Transverse colon (tissue), 4 donors: ENCODE data around the gene SARDH. TPM values are rescaled to one million over a fixed set of nuclear protein-coding genes. Genes with fewer than 3 reads are reported as not detected.

Experiments used
- DNase-seq: peaks from one replicate; pipeline ENCODE4 v3.0.0-alpha.2; 2019
- H3K27ac ChIP-seq, 4 donors: fragments of 200-600 bp; sonication (generic); 2 replicates each; pipeline ENCODE4 v1.5.1; 2016 to 2018; ENCODE audit warnings: inconsistent platforms in 4 of 4
- H3K27me3 ChIP-seq: fragments of 200-600 bp; sonication (generic); 2 replicates; pipeline ENCODE4 v1.5.1; 2017; ENCODE audit warnings: inconsistent platforms
- H3K36me3 ChIP-seq, 4 donors: fragments of 200-600 bp; sonication (generic); 2 replicates each; pipeline ENCODE4 v1.5.1; 2017 to 2019; ENCODE audit warnings: inconsistent platforms in 4 of 4
- H3K4me1 ChIP-seq, 4 donors: fragments of 200-600 bp; sonication (generic); 2 replicates each; pipeline ENCODE4 v1.5.1; 2017 to 2020; ENCODE audit warnings: inconsistent platforms in 4 of 4
- H3K4me3 ChIP-seq, 4 donors: fragments of 200-600 bp; sonication (generic); 1 replicate in 1 of 4; 2 replicates in 3 of 4; pipeline versions ENCODE4 v1.5.1 to v1.6.1; 2017 to 2019; ENCODE audit warnings: inconsistent platforms in 4 of 4
- H3K9me3 ChIP-seq, 2 donors: fragments of 200-600 bp; sonication (generic); 2 replicates each; pipeline ENCODE4 v1.5.1; 2017 to 2019; ENCODE audit warnings: inconsistent platforms in 2 of 2
- EP300 ChIP-seq: sonication (generic); formaldehyde crosslinking; IDR thresholded peaks from one replicate; pipeline ENCODE4 v1.6.1; 2017; ENCODE audit warnings: antibody characterized with exemption, low read depth
- POLR2A ChIP-seq: fragments of 450-650 bp; IDR thresholded peaks from one replicate; pipeline ENCODE4 v1.6.1; 2016; ENCODE audit warnings: antibody characterized with exemption, mild to moderate bottlenecking, moderate library complexity
- POLR2AphosphoS5 ChIP-seq, 3 donors: sonication (generic); formaldehyde crosslinking; IDR thresholded peaks; one replicate each; pipeline ENCODE4 v1.6.1; 2016; ENCODE audit warnings: antibody characterized with exemption in 3 of 3
- WGBS, 2 donors: methylation state at CpG; one replicate each; pipeline ENCODE4 v1.1.5; 2018; ENCODE audit warnings: low coverage in 1 of 2; 5-methylcytosine and 5-hydroxymethylcytosine counted together
- in situ Hi-C, 4 donors: fragments of 200-750 bp; cut with MboI; loops; one replicate each; pipeline versions ENCODE4 v1.15.0 to v1.15.1; 2017; ENCODE audit warnings: low sequenced_read_pairs in 3 of 4, low pct_ligation_motif_present in 1 of 4, low pct_unique_long_range_greater_than_20kb in 1 of 4
- intact Hi-C: fragments of 100-400 bp; cut with DNase I; formaldehyde crosslinking; loops from one replicate; pipeline ENCODE4 v1.15.1; 2023; ENCODE audit warnings: low total_unique reads
- total RNA-seq, 4 donors: library from RNA; depleted of rRNA; stranded (reverse); fragments of >200 nt; gene quantifications; one replicate each; pipeline ENCODE4 v1.1.0, GENCODE V29; 2016
- TF ChIP-seq, protein P1 (sequence below), 5 experiments: fragments of 200-600 bp in 3 of 5; fragments of 450-650 bp in 2 of 5; sonication (generic) in 3 of 5; IDR thresholded peaks; 1 replicate in 2 of 5; 2 replicates in 3 of 5; pipeline ENCODE4 v1.5.1; 2016 to 2017; ENCODE audit warnings: antibody characterized with exemption in 5 of 5, inconsistent platforms in 3 of 5, mild to moderate bottlenecking in 2 of 5, moderate library complexity in 1 of 5

The SARDH gene, protein sequence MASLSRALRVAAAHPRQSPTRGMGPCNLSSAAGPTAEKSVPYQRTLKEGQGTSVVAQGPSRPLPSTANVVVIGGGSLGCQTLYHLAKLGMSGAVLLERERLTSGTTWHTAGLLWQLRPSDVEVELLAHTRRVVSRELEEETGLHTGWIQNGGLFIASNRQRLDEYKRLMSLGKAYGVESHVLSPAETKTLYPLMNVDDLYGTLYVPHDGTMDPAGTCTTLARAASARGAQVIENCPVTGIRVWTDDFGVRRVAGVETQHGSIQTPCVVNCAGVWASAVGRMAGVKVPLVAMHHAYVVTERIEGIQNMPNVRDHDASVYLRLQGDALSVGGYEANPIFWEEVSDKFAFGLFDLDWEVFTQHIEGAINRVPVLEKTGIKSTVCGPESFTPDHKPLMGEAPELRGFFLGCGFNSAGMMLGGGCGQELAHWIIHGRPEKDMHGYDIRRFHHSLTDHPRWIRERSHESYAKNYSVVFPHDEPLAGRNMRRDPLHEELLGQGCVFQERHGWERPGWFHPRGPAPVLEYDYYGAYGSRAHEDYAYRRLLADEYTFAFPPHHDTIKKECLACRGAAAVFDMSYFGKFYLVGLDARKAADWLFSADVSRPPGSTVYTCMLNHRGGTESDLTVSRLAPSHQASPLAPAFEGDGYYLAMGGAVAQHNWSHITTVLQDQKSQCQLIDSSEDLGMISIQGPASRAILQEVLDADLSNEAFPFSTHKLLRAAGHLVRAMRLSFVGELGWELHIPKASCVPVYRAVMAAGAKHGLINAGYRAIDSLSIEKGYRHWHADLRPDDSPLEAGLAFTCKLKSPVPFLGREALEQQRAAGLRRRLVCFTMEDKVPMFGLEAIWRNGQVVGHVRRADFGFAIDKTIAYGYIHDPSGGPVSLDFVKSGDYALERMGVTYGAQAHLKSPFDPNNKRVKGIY
- 1 to 10 TPM in 1 of 4 donors, under 1 TPM in 2, not detected in 1; 0.68 to 1.1 (median 0.95) TPM for total RNA-seq

DNA sequence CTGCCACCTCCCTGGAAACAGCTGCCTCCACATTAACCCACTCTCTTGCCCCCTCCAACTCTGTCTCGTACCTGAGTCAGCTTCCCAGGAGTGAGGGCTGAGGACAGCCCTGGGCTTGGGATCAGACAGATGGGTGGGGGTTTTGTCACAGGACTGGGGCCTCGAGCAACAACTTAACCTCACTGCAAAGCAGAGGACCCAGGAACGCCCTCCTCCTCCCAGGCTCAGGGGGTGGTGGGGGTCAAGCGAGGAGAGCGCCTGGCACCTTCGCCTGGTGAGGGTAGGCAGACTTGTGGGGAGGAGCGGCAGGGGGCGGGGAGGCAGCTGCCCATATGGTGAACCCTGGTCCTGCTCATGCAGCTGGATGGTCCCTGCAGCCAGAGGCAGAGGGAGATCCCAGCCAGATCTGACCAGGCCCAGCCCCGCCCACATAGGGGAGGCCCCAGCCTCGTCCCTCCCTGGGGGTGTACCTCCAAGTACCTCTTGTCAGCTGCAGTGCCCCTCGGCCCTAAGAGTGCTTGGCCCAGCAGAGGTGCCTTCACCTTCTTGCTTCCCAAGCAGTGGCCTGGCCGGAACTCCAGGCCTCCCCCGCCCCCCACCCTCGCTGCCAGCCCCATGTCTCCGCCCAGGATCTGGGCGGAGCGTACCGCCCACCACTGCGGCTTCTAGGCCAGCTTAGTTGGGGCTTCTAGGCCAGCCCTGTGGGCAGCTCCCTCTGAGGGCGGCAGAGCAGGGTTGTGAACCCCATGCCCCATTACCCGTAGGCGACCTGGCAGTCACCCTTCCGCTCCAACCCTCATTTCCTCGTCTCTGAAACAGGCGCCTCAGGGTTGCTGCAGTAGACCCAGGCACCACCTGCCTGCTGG, at the start of gene SARDH:
Gene SARDH (minus strand): TSS at position 579 of the 866 bp plus-strand sequence. CDS start 4,179 bp downstream, outside the sequence.
- H3K4me3 ChIP-seq: peak within 1 kb of the TSS in 3 of 4 donors; percentile 24 to 51 (median 29)
- 28% methylated on average over 21 of the region's 25 CpGs; no CpG with 5 or more reads in 1 of the 2 donors for WGBS, 2 donors
- TF ChIP-seq, protein P1, sequence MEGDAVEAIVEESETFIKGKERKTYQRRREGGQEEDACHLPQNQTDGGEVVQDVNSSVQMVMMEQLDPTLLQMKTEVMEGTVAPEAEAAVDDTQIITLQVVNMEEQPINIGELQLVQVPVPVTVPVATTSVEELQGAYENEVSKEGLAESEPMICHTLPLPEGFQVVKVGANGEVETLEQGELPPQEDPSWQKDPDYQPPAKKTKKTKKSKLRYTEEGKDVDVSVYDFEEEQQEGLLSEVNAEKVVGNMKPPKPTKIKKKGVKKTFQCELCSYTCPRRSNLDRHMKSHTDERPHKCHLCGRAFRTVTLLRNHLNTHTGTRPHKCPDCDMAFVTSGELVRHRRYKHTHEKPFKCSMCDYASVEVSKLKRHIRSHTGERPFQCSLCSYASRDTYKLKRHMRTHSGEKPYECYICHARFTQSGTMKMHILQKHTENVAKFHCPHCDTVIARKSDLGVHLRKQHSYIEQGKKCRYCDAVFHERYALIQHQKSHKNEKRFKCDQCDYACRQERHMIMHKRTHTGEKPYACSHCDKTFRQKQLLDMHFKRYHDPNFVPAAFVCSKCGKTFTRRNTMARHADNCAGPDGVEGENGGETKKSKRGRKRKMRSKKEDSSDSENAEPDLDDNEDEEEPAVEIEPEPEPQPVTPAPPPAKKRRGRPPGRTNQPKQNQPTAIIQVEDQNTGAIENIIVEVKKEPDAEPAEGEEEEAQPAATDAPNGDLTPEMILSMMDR (IDR thresholded peaks at IDR 0.05): no peak
- TF ChIP-seq EP300 (no peak), POLR2A (no peak), POLR2AphosphoS5 (IDR thresholded peaks at IDR 0.05) (no peak)
- in situ Hi-C loops (no loop called here), intact Hi-C loops (no loop called here)
- DNase-seq: peak; percentile 52
- H3K36me3 ChIP-seq: no peaks in the 10 kb centered on the region
- no peaks in the 10 kb centered on the region for H3K27me3 ChIP-seq
- peak within 1 kb of the TSS in 1 of 4 donors; percentile 14 for H3K27ac ChIP-seq
- peaks cover 0 to 15% (median 10%) of the 10 kb centered on the region in 4 donors for H3K4me1 ChIP-seq
- no peaks in the 10 kb centered on the region for H3K9me3 ChIP-seq

DNA sequence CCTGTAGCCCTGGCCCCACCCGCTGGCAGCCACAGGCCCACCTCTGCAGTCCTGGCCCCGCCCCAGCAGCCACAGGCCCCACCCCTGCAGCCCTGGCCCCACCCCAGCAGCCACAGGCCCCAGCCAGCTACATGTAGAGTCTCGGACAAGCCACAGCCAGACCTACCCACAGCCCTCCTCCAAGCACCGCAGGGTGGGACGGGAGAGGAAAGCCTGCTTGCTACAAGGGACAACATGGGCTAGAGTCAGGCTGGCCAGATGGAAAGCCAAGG, 49.5 kb upstream of the SARDH start:
- 39% methylated on average over 5 of the region's 5 CpGs; no CpG with 5 or more reads in 1 of the 2 donors for WGBS, 2 donors
- TF ChIP-seq POLR2A (no peak), POLR2AphosphoS5 (IDR thresholded peaks at IDR 0.05) (no peak), EP300 (no peak)
- TF ChIP-seq, protein P1 (IDR thresholded peaks at IDR 0.05): no peak
- Histone ChIP-seq H3K36me3 (no peaks in the 10 kb centered on the region), H3K27me3 (no peaks in the 10 kb centered on the region), H3K4me3 (no peak overlapping the region), H3K27ac (peak overlapping the region in 1 of 4 donors; percentile 71), H3K4me1 (peaks cover 4 to 29% (median 24%) of the 10 kb centered on the region in 4 donors), H3K9me3 (no peaks in the 10 kb centered on the region)
- intact Hi-C loops (no loop called here), in situ Hi-C loops (loop anchor here in 2 of 4 donors (5.0 to 25.0 kb wide), 2 partner anchors 210 to 325 kb away; no protein-coding TSS in a partner anchor)
- peak; percentile 77 for DNase-seq

DNA sequence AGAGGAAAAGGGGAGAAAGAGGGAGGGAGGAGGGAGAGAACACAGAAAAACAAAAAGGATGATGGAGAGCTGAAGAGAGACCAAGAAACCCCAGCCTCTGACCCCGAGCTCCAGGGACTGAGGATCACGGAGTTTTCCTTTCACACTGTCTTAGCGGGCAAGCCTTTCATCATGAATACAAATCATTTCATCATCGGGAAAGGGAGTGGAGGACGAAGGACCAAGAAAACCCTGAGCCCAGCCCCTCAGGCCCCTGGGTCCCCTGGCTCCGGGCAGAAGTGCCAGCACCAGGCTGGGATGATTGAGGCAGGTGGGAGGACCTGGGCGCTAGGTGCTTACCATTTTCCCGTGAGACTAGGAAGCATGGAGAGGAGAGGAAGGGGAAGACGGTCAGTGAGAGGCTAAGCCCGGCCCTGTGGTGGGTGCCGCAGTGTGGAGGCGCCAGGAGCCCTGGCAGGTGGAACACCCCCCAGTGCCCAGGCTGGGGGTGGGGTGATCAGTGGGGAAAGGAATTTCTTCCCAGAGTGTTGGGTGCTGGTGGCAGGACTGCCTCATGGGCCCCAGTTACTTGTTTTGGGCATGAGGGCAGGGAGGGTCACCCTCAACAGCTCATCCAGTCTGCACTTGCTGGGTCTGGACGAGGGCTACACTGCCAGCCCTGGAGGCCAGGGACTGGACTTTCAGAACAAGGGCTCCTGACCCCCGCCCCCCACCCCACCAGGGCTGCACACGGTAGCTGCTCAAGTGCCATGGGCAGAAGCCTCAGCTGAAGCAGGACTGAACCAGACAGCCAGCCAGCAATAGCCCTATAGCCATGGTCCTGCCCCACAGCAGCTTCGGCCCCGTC, 49.0 kb upstream of the SARDH start:
- Histone ChIP-seq H3K4me1 (peaks cover 4 to 29% (median 24%) of the 10 kb centered on the region in 4 donors), H3K36me3 (no peaks in the 10 kb centered on the region), H3K27ac (no peak overlapping the region), H3K9me3 (no peaks in the 10 kb centered on the region), H3K4me3 (no peak overlapping the region), H3K27me3 (no peaks in the 10 kb centered on the region)
- in situ Hi-C loops: loop anchor here in 2 of 4 donors (5.0 to 25.0 kb wide), 2 partner anchors 210 to 325 kb away; no protein-coding TSS in a partner anchor
- intact Hi-C loops: no loop called here
- 76 to 85% methylated on average over 5 to 15 of the region's 17 CpGs for WGBS, 2 donors
- DNase-seq: no peak
- TF ChIP-seq POLR2AphosphoS5 (IDR thresholded peaks at IDR 0.05): no peak

DNA sequence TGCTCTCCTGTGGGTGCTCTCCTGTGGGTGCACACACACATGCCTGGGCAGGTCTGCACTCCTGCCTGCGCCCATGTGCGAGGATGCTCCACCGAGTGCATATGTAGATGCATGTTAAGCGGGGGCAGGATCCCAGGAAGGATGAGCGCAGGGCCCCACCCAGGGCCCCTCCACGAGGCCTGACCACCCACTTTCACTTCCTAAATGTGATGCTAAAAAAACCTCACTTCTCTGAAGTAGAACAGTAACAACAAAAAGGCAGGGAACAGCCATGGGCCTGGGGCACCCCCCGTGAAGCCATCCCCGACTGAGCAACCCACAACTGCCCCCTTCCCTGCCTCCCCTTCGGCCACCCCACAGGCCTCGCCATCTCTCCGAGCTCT, 48.2 kb upstream of the SARDH start:
- in situ Hi-C loops: loop anchor here in 2 of 4 donors (5.0 to 25.0 kb wide), 2 partner anchors 211 to 326 kb away; no protein-coding TSS in a partner anchor
- whole genome bisulfite sequencing, 2 donors: 81% methylated on average over 11 of the region's 11 CpGs; no CpG with 5 or more reads in 1 of the 2 donors
- no peaks in the 10 kb centered on the region for H3K27me3 ChIP-seq
- TF ChIP-seq, protein P1 (IDR thresholded peaks at IDR 0.05): no peak
- no peak for TF ChIP-seq POLR2AphosphoS5 (IDR thresholded peaks at IDR 0.05)
- no peak for TF ChIP-seq POLR2A
- H3K4me1 ChIP-seq: peaks cover 4 to 29% (median 24%) of the 10 kb centered on the region in 4 donors
- intact Hi-C loops: no loop called here
- H3K36me3 ChIP-seq: no peaks in the 10 kb centered on the region
- no peaks in the 10 kb centered on the region for H3K9me3 ChIP-seq
- DNase-seq: peak; percentile 22
- no peak overlapping the region for H3K27ac ChIP-seq
- H3K4me3 ChIP-seq: no peak overlapping the region
